GM23338 (cell line): ENCODE data around the gene MTARC2. TPM values are rescaled to one million over a fixed set of nuclear protein-coding genes. Genes with fewer than 3 reads are reported as not detected.

Experiments used
- ETS1 ChIP-seq: IDR thresholded peaks from 2 replicates; pipeline ENCODE4 v1.6.1; 2016; ENCODE audit warnings: antibody characterized with exemption
- EZH2 ChIP-seq: fragments of 200-600 bp; sonication (generic); IDR thresholded peaks from one replicate; pipeline ENCODE4 v1.8.0; 2017; ENCODE audit warnings: antibody characterized with exemption, mild to moderate bottlenecking, low read depth; ENCODE audit not compliant: unreplicated experiment
- EZH2phosphoT487 ChIP-seq: fragments of 200-600 bp; sonication (generic); IDR thresholded peaks from one replicate; pipeline ENCODE4 v1.8.1; 2018; ENCODE audit warnings: antibody characterized with exemption; ENCODE audit not compliant: unreplicated experiment
- JUNB ChIP-seq: IDR thresholded peaks from one replicate; pipeline ENCODE4 v1.6.1; 2016; ENCODE audit warnings: antibody characterized with exemption; ENCODE audit not compliant: unreplicated experiment
- POLR2AphosphoS5 ChIP-seq: IDR thresholded peaks from 2 replicates; pipeline ENCODE4 v1.6.1; 2016; ENCODE audit warnings: antibody characterized with exemption, low read depth
- ZNF114 ChIP-seq: fragments of 250-450 bp; sonication (Bioruptor Pico); IDR thresholded peaks from 2 replicates; pipeline ENCODE4 v1.5.0; 2020; ENCODE audit warnings: mild to moderate bottlenecking, moderate library complexity
- polyA plus RNA-seq: library from polyadenylated mRNA; unstranded; fragments of >200 nt; fragmentation: Nextera tagmentation; extraction: Ambion mirVana; gene quantifications from 2 replicates; pipeline ENCODE4 v1.2.1, GENCODE V29; 2016
- total RNA-seq: library from RNA; depleted of rRNA; stranded (reverse); fragments of >200 nt; shearing (Covaris generic); gene quantifications from 2 replicates; pipeline ENCODE4 v1.2.3, GENCODE V29; 2014
- TF ChIP-seq, protein P1 (sequence below): fragments of 250-450 bp; sonication (Bioruptor Pico); IDR thresholded peaks from 2 replicates; pipeline ENCODE4 v1.5.0; 2020; ENCODE audit warnings: mild to moderate bottlenecking, moderate library complexity
- TF ChIP-seq, protein P2 (sequence below), 2 experiments: fragments of 200-600 bp in 1 of 2; sonication (generic) in 1 of 2; conservative IDR thresholded peaks; 2 replicates each; pipeline versions ENCODE4 v1.5.1 to v1.6.1; 2016 to 2017; ENCODE audit warnings: antibody characterized with exemption in 2 of 2, low read depth in 2 of 2, mild to moderate bottlenecking in 2 of 2, moderate library complexity in 1 of 2

MTARC2 gene
- total and polyA plus RNA-seq, 2 experiments from 2014 or later: 4.1 to 8.0 TPM

GRCh38 chr1:220826729-220827128, 78.6 kb downstream of the MTARC2 start (continued):
- TF ChIP-seq, protein P1, sequence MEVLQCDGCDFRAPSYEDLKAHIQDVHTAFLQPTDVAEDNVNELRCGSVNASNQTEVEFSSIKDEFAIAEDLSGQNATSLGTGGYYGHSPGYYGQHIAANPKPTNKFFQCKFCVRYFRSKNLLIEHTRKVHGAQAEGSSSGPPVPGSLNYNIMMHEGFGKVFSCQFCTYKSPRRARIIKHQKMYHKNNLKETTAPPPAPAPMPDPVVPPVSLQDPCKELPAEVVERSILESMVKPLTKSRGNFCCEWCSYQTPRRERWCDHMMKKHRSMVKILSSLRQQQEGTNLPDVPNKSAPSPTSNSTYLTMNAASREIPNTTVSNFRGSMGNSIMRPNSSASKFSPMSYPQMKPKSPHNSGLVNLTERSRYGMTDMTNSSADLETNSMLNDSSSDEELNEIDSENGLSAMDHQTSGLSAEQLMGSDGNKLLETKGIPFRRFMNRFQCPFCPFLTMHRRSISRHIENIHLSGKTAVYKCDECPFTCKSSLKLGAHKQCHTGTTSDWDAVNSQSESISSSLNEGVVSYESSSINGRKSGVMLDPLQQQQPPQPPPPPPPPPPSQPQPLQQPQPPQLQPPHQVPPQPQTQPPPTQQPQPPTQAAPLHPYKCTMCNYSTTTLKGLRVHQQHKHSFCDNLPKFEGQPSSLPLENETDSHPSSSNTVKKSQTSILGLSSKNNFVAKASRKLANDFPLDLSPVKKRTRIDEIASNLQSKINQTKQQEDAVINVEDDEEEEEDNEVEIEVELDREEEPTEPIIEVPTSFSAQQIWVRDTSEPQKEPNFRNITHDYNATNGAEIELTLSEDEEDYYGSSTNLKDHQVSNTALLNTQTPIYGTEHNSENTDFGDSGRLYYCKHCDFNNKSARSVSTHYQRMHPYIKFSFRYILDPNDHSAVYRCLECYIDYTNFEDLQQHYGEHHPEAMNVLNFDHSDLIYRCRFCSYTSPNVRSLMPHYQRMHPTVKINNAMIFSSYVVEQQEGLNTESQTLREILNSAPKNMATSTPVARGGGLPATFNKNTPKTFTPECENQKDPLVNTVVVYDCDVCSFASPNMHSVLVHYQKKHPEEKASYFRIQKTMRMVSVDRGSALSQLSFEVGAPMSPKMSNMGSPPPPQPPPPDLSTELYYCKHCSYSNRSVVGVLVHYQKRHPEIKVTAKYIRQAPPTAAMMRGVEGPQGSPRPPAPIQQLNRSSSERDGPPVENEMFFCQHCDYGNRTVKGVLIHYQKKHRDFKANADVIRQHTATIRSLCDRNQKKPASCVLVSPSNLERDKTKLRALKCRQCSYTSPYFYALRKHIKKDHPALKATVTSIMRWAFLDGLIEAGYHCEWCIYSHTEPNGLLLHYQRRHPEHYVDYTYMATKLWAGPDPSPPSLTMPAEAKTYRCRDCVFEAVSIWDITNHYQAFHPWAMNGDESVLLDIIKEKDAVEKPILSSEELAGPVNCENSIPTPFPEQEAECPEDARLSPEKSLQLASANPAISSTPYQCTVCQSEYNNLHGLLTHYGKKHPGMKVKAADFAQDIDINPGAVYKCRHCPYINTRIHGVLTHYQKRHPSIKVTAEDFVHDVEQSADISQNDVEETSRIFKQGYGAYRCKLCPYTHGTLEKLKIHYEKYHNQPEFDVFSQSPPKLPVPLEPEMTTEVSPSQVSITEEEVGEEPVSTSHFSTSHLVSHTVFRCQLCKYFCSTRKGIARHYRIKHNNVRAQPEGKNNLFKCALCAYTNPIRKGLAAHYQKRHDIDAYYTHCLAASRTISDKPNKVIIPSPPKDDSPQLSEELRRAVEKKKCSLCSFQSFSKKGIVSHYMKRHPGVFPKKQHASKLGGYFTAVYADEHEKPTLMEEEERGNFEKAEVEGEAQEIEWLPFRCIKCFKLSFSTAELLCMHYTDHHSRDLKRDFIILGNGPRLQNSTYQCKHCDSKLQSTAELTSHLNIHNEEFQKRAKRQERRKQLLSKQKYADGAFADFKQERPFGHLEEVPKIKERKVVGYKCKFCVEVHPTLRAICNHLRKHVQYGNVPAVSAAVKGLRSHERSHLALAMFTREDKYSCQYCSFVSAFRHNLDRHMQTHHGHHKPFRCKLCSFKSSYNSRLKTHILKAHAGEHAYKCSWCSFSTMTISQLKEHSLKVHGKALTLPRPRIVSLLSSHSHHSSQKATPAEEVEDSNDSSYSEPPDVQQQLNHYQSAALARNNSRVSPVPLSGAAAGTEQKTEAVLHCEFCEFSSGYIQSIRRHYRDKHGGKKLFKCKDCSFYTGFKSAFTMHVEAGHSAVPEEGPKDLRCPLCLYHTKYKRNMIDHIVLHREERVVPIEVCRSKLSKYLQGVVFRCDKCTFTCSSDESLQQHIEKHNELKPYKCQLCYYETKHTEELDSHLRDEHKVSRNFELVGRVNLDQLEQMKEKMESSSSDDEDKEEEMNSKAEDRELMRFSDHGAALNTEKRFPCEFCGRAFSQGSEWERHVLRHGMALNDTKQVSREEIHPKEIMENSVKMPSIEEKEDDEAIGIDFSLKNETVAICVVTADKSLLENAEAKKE (CRISPR knock-in tag): no peak
- TF ChIP-seq EZH2phosphoT487 (no peak), ZNF114 (CRISPR knock-in tag) (no peak), POLR2AphosphoS5 (no peak), EZH2 (no peak), JUNB (no peak), ETS1 (no peak)
- TF ChIP-seq, protein P2, sequence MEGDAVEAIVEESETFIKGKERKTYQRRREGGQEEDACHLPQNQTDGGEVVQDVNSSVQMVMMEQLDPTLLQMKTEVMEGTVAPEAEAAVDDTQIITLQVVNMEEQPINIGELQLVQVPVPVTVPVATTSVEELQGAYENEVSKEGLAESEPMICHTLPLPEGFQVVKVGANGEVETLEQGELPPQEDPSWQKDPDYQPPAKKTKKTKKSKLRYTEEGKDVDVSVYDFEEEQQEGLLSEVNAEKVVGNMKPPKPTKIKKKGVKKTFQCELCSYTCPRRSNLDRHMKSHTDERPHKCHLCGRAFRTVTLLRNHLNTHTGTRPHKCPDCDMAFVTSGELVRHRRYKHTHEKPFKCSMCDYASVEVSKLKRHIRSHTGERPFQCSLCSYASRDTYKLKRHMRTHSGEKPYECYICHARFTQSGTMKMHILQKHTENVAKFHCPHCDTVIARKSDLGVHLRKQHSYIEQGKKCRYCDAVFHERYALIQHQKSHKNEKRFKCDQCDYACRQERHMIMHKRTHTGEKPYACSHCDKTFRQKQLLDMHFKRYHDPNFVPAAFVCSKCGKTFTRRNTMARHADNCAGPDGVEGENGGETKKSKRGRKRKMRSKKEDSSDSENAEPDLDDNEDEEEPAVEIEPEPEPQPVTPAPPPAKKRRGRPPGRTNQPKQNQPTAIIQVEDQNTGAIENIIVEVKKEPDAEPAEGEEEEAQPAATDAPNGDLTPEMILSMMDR (conservative IDR thresholded peaks at IDR 0.05; ENCODE audit: low read depth in 2 of 2): no peak
